ENCODE data around the gene FBXL17.

DNA sequence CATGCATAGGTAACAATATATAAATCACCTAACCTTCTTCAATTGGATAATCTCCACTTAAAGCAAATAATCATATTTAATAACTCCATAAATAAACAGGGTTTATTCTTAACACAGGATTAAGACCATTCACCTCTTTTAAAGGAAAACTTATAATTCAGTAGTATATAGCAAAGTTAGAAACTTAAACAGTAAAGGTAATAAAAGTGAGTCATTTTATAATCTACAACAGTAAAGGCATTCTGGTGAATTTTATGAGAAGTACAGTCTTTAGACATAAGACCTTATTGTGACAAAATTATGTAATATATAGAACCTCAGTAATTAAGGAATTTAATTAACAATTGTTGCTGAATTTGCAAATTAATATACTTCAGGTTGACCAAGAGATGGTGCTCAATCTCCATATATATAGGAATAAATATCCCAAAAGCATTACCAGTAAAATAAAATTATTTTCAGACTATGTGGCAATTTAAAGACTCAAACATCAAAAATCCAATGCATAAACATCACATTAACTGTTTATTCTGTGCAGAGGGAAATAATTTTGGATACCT lies 84.8 kb downstream of the FBXL17 start:
- TF ChIP-seq RCOR1 (IDR thresholded peaks at IDR 0.05; ENCODE audit: borderline replicate concordance in 1 of 2, low read depth in 2 of 2, low read length in 2 of 2) (no peak), CREB1 (IDR thresholded peaks at IDR 0.05) (no peak), CREB1 (CRISPR knock-in tag; IDR thresholded peaks at IDR 0.05) (no peak), JUNB (CRISPR knock-in tag; conservative IDR thresholded peaks at IDR 0.05) (no peak)
- TF ChIP-seq, protein P1, sequence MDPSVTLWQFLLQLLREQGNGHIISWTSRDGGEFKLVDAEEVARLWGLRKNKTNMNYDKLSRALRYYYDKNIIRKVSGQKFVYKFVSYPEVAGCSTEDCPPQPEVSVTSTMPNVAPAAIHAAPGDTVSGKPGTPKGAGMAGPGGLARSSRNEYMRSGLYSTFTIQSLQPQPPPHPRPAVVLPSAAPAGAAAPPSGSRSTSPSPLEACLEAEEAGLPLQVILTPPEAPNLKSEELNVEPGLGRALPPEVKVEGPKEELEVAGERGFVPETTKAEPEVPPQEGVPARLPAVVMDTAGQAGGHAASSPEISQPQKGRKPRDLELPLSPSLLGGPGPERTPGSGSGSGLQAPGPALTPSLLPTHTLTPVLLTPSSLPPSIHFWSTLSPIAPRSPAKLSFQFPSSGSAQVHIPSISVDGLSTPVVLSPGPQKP (CRISPR knock-in tag; IDR thresholded peaks at IDR 0.05), result no peak

Measured in K562 (cell line).